Lung (tissue), 12 donors: ENCODE data around the gene ALPK1. TPM values are rescaled to one million over a fixed set of nuclear protein-coding genes. Genes with fewer than 3 reads are reported as not detected.

Source experiments
- ATAC-seq: fragments of 200-7000 bp; cut with Tn5 transposase; one replicate; pipeline ENCODE4 v1.9.1; 2020; ENCODE audit warnings: moderate number of reproducible peaks; ENCODE audit not compliant: insufficient read depth, low FRiP score
- DNase-seq, 3 donors: peaks; one replicate each; pipeline ENCODE4 v3.0.0-alpha.2; 2013 to 2017
- H3K27ac ChIP-seq, 2 donors: one replicate each; pipeline ENCODE4 v1.5.1; 2013; ENCODE audit warnings: mild to moderate bottlenecking in 2 of 2, moderate library complexity in 2 of 2, control low read depth in 1 of 2, inconsistent platforms in 1 of 2, low read depth in 1 of 2, low read length in 1 of 2
- H3K27me3 ChIP-seq, 3 donors: one replicate each; pipeline ENCODE4 v1.5.1; 2013; ENCODE audit warnings: low read length in 2 of 3; ENCODE audit not compliant: control insufficient read depth in 3 of 3, insufficient read depth in 3 of 3
- H3K36me3 ChIP-seq, 4 donors: one replicate each; pipeline ENCODE4 v1.5.1; 2013; ENCODE audit warnings: low read length in 4 of 4, mild to moderate bottlenecking in 1 of 4, moderate library complexity in 1 of 4; ENCODE audit not compliant: control insufficient read depth in 4 of 4, insufficient read depth in 4 of 4
- H3K4me1 ChIP-seq, 5 donors: one replicate each; pipeline ENCODE4 v1.5.1; 2013; ENCODE audit warnings: low read length in 5 of 5, mild to moderate bottlenecking in 2 of 5, moderate library complexity in 1 of 5; ENCODE audit not compliant: control insufficient read depth in 5 of 5, insufficient read depth in 5 of 5
- H3K4me3 ChIP-seq: one replicate; pipeline ENCODE4 v1.5.1; 2013; ENCODE audit warnings: mild to moderate bottlenecking, control low read depth, moderate library complexity
- H3K9ac ChIP-seq, 2 donors: one replicate each; pipeline ENCODE4 v1.5.1; 2013; ENCODE audit warnings: low read length in 2 of 2, control low read depth in 1 of 2; ENCODE audit not compliant: insufficient read depth in 1 of 2
- H3K9me3 ChIP-seq, 4 donors: one replicate each; pipeline ENCODE4 v1.5.1; 2013; ENCODE audit warnings: low read length in 3 of 4, mild to moderate bottlenecking in 1 of 4, moderate library complexity in 1 of 4; ENCODE audit not compliant: control insufficient read depth in 4 of 4, insufficient read depth in 3 of 4
- CTCF ChIP-seq: IDR thresholded peaks from 2 replicates; pipeline ENCODE4 v1.5.1; 2012; ENCODE audit warnings: mild to moderate bottlenecking; ENCODE audit errors: control extremely low read depth, extremely low read depth
- WGBS, 2 donors: extraction: QIAGEN DNeasy Blood & Tissue Kit; methylation state at CpG; one replicate each; pipeline ENCODE4 v1.1.7; 2013; 5-methylcytosine and 5-hydroxymethylcytosine counted together
- polyA plus RNA-seq, 2 donors: library from polyadenylated mRNA; stranded (reverse); fragments of 200-250 nt; gene quantifications; one replicate each; pipeline ENCODE4 v1.2.1, GENCODE V29; 2013
- total RNA-seq, 2 donors: library from RNA; depleted of rRNA in 1 of 2; stranded (reverse); fragments of >200 nt in 1 of 2; gene quantifications; one replicate each; pipeline ENCODE4 v1.2.1, GENCODE V29; 2014 to 2021
- donor health status: control.
- donor health status: control.
- donor health status: Bipolar disorder and iron deficiency.
- donor health status: healthy.
- donor health status: DM: yes; HTN: yes; CAD: no.

Gene ALPK1
- total and polyA plus RNA-seq, 4 donors: 8.9 to 57.2 (median 23.4) TPM

- peaks cover 0 to 8% (median 3%) of the 10 kb centered on the region in 4 donors for H3K9me3 ChIP-seq
- no peak overlapping the region for H3K4me3 ChIP-seq
- ATAC-seq (no peak), DNase-seq (no peak)
- no peaks in the 10 kb centered on the region for H3K27me3 ChIP-seq
- H3K9ac ChIP-seq: no peak overlapping the region
- peaks cover 0 to 2% (median 0%) of the 10 kb centered on the region in 5 donors for H3K4me1 ChIP-seq
- 93 to 96% methylated on average over 10 of the region's 10 CpGs for WGBS, 2 donors
- H3K27ac ChIP-seq: no peak overlapping the region
- no peak for TF ChIP-seq CTCF
- peaks cover 0 to 15% (median 10%) of the 10 kb centered on the region in 4 donors for H3K36me3 ChIP-seq
These were observed 61.2 kb downstream of the ALPK1 start for GRCh38 chr4:112358415-112358814.

GRCh38 chr4:112358952-112359749 is 62.0 kb downstream of the ALPK1 start:
- no peak overlapping the region for H3K27ac ChIP-seq
- WGBS, 2 donors: 96 to 97% methylated on average over 16 of the region's 16 CpGs
- no peaks in the 10 kb centered on the region for H3K27me3 ChIP-seq
- no peak overlapping the region for H3K9ac ChIP-seq
- no peak for TF ChIP-seq CTCF
- no peak overlapping the region for H3K4me3 ChIP-seq
- peaks cover 0 to 15% (median 10%) of the 10 kb centered on the region in 4 donors for H3K36me3 ChIP-seq
- ATAC-seq: no peak
- no peak for DNase-seq
- peaks cover 0 to 8% (median 3%) of the 10 kb centered on the region in 4 donors for H3K9me3 ChIP-seq
- H3K4me1 ChIP-seq: peaks cover 0 to 2% (median 0%) of the 10 kb centered on the region in 5 donors

- no peak overlapping the region for H3K27ac ChIP-seq
- no peak for ATAC-seq
- H3K9me3 ChIP-seq: peaks cover 0 to 9% (median 4%) of the 10 kb centered on the region in 4 donors
- no peaks in the 10 kb centered on the region for H3K27me3 ChIP-seq
- H3K36me3 ChIP-seq: peaks cover 0 to 13% (median 8%) of the 10 kb centered on the region in 4 donors
- H3K9ac ChIP-seq: no peak overlapping the region
- peaks cover 0 to 2% (median 0%) of the 10 kb centered on the region in 5 donors for H3K4me1 ChIP-seq
- no peak for DNase-seq
- no peak for TF ChIP-seq CTCF
- no peak overlapping the region for H3K4me3 ChIP-seq
- WGBS, 2 donors: 81 to 89% methylated on average over 6 of the region's 6 CpGs
These were observed 64.1 kb downstream of the ALPK1 start for GRCh38 chr4:112361181-112361791.
